Activated T-cell treated with anti-CD3 and anti-CD28 coated beads for 24 hours (primary cell): Measurements from ENCODE around the gene XRCC6.
"Not testable (repeated sequence)": the region's sequence is repeated elsewhere in the genome, so short reads cannot be mapped to it uniquely, and the experiment has no call there.

Experiments
- DNase-seq: peaks from one replicate; pipeline ENCODE4 v3.0.0-alpha.2; 2020; ENCODE audit warnings: low read depth

XRCC6 gene

GRCh38 chr22:41621099-41621910 is at the start of gene XRCC6:
Gene XRCC6 (plus strand): TSS chr22:41621295. CDS start chr22:41622005, 710 bp downstream.
- peak; percentile 99 for DNase-seq

GRCh38 chr22:41571786-41572185 is 49.3 kb upstream of the XRCC6 start:
- no peak for DNase-seq

- not testable (repeated sequence) for DNase-seq
Measured at GRCh38 chr22:41572305-41572704, 48.8 kb upstream of the XRCC6 start.

GRCh38 chr22:41573677-41574076 is 47.4 kb upstream of the XRCC6 start:
- no peak for DNase-seq

GRCh38 chr22:41574847-41575381 is 46.2 kb upstream of the XRCC6 start:
- no peak for DNase-seq

GRCh38 chr22:41575533-41575932 is 45.6 kb upstream of the XRCC6 start:
- DNase-seq: no peak

- DNase-seq: no peak
Measured at GRCh38 chr22:41576877-41577276, 44.2 kb upstream of the XRCC6 start.

GRCh38 chr22:41578114-41578513 is 43.0 kb upstream of the XRCC6 start:
- no peak for DNase-seq

- no peak for DNase-seq
Measured at GRCh38 chr22:41578818-41579217, 42.3 kb upstream of the XRCC6 start.

- DNase-seq: no peak
Measured at GRCh38 chr22:41579297-41579996, 41.6 kb upstream of the XRCC6 start.

- no peak for DNase-seq
Measured at GRCh38 chr22:41579997-41580355, 41.1 kb upstream of the XRCC6 start.

GRCh38 chr22:41582694-41583093 is 38.4 kb upstream of the XRCC6 start:
- DNase-seq: no peak

GRCh38 chr22:41584881-41585280 is 36.2 kb upstream of the XRCC6 start:
- no peak for DNase-seq

- no peak for DNase-seq
Measured at GRCh38 chr22:41585898-41586297, 35.2 kb upstream of the XRCC6 start.

GRCh38 chr22:41587347-41587723 is 33.8 kb upstream of the XRCC6 start:
- DNase-seq: no peak

- peak; percentile 100 for DNase-seq
Measured at GRCh38 chr22:41589391-41590241, 31.5 kb upstream of the XRCC6 start, which contains the start of gene PMM1. Gene PMM1 (minus strand): TSS chr22:41589840. CDS start chr22:41589805, 35 bp downstream.

GRCh38 chr22:41593336-41593960 is 27.6 kb upstream of the XRCC6 start:
- DNase-seq: not testable (repeated sequence)

- no peak for DNase-seq
Measured at GRCh38 chr22:41595703-41596102, 25.4 kb upstream of the XRCC6 start.

GRCh38 chr22:41596776-41597634 is 24.1 kb upstream of the XRCC6 start:
- no peak for DNase-seq

GRCh38 chr22:41597635-41597953 is 23.5 kb upstream of the XRCC6 start:
- DNase-seq: no peak

GRCh38 chr22:41598081-41598480 is 23.0 kb upstream of the XRCC6 start:
- no peak for DNase-seq
